ENCODE data around the gene LRRC18.

The LRRC18 gene

DNA sequence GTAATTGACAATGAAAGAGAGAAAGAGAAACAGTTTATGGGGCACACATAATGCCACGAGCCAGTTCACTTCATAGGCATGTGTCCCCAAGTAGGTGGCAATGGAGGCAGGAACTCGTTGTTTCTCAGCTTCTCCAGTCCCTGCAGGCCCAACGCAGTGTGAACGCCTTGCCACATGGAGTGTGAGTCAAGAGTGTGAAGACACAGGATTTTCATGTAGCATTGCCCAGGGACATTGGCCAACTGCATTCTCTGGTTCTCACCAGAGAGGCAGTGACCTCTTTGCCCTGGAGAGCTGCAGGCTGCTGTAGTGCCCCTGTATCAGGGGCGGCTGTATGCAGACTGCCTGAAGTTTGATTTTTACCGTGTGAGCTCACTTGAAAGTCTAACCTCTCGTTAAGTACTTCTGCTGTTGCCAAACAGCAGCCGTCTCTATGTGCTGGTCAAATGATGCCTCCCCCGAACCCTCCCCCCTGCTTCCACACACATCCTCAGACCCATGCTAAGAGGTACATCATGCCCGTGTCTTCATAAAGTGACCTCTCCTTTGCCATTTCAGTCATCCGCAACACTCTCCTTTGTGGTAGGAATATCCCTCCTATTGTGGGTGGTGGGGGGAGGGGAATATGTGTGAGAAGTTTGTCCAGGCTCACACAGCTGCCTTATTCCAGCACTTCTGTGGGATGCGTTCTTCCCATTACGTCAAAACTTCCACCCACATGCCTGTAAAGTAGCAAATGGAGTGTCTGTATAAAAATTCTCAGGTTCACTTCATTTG is 12.7 kb downstream of the LRRC18 start:
- H3K4me3 ChIP-seq (ENCODE audit: low read depth, low read length), result no peak overlapping the region
- DNase-seq (ENCODE audit: low read depth), result no peak

DNA sequence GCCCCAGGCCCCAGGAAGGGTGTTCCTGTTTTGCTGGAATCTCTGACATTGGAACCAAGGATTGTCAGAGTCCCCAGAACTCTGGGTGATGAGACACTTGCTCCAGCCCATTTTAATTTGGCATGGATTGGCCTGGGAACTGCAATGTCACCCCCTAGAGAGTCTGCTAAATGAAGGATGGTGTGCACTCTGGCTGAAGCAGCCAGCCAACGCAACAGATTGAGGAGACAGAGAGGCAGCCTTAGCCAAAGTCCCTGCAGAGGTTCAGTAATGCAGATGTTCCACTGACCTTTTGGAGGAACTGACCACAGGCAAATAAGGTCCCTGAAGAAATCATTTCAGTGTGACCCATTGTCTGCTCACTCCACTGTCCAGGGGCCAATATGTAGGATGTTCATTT is 13.4 kb downstream of the LRRC18 start:
- no peak for DNase-seq (ENCODE audit: low read depth)
- H3K4me3 ChIP-seq (ENCODE audit: low read depth, low read length), result no peak overlapping the region

DNA sequence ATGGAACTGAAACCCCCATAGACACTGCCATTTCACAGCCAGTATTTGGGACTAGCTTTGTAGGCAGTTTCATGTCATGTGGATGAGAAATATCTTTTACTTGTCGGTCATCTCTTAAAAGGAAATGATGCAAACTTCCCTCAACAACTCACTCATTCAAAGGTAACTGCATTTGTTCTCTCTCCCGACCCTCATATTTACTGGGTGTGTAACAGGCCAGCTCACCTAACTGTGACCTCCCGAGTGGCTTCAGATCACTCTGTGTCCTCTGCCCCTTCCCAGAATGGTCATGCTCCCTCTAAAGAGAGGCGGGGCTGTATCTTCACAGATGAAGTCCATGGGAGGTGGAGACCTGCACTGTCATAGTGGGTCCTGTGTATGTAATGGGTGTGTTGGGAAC is 14.7 kb downstream of the LRRC18 start:
- no peak for DNase-seq (ENCODE audit: low read depth)
- H3K4me3 ChIP-seq (ENCODE audit: low read depth, low read length), result no peak overlapping the region

DNA sequence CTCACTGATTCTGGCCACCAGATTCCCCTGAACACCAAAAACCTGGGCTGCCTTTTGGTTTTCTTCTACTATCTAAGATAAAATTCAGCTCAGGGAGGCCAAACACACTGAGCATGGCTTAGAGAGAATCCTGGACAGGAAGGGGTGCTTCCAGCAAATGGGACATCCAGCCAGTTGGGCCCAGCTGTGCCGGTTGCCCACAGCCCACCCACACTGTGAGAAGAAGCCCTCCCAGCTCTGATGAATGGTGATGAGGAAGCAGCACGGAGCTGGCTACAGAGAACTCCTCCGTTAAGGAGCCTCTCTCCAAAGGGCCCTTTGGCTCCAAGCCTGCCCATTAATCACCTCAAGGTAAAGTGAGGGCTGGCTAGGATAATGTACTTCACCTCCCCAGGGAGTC is 15.9 kb downstream of the LRRC18 start:
- H3K4me3 ChIP-seq (ENCODE audit: low read depth, low read length), result no peak overlapping the region
- DNase-seq (ENCODE audit: low read depth), result no peak

DNA sequence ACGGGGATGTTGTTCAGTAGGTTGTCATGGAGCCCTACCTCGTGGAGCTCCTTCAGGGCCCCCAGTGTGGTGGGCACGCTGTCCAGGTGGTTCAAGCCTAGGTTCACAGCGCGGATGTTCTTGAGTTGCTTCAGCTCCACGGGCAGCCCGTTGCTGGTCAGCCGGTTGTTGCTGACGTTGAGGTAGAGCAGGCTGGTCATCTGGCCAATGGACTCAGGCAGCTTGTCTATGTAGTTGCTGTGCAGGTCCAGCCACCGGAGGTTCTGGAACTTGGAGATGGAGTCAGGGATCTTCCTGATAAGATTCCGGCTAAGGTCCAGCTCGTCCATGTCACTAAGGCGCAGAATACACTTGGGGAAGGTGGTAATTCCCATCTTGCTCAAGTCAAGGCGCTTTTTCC is 26.0 kb downstream of the LRRC18 start:
- H3K4me3 ChIP-seq (ENCODE audit: low read depth, low read length), result no peak overlapping the region
- DNase-seq (ENCODE audit: low read depth), result no peak

DNA sequence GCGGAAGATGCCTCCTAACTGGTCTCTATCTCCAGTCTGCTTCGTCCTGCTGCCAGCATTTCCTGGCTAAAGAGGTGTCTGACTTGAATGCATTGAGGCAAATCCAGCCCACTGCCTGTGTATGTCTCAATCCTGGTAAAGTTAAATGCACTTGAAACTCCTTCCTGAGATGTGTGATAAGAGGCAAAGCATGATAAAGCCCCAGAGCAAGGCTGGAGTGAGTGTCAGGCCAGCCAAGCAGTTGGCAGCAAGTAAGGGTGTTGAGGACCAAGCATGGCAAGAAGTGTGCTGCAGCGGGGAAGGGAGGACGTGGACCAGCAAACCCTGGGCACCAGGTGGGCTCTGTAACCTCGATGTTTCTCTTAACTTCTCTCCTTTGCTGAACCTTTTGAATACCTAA is 29.1 kb downstream of the LRRC18 start:
- no peak for DNase-seq (ENCODE audit: low read depth)
- no peak overlapping the region for H3K4me3 ChIP-seq (ENCODE audit: low read depth, low read length)

DNA sequence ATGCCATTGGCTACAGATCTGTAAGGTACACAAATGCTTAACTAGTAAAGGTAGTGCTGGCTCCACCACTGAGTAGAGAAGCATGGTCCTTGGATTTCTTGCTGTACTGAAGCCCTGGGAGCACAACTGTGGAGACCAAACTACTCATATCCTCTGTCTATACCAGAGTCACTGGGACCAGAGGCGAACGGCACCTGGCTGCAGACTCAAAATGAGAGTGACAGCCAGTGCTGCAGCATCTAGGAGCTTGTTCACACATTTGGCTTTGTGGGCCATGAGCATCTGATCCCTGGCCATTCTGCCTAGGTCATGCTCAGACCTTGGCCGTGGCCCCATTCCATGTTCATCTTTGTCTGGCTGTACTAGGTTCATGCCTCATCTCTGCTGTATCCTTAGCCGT is 31.9 kb downstream of the LRRC18 start:
- no peak overlapping the region for H3K4me3 ChIP-seq (ENCODE audit: low read depth, low read length)
- DNase-seq (ENCODE audit: low read depth), result no peak

DNA sequence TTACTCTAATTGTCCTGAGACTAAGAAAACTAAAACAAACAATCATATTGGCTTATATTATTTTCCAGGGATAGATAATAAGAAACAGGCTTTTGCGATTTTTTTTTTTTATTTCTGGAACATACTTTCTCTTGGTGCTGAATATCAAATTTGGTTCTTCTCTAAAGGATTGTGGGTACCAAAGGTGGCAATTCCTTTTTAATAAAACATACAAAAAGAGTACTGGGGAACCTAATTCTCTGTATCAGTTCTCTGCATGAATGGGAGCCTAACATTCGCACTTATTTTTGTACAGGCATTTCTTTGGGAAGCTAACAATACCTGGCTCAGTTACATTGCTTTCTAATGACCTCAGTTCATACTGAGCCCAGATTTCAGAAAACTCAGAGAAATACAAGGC is 32.8 kb downstream of the LRRC18 start:
- DNase-seq (ENCODE audit: low read depth), result no peak
- H3K4me3 ChIP-seq (ENCODE audit: low read depth, low read length), result no peak overlapping the region

DNA sequence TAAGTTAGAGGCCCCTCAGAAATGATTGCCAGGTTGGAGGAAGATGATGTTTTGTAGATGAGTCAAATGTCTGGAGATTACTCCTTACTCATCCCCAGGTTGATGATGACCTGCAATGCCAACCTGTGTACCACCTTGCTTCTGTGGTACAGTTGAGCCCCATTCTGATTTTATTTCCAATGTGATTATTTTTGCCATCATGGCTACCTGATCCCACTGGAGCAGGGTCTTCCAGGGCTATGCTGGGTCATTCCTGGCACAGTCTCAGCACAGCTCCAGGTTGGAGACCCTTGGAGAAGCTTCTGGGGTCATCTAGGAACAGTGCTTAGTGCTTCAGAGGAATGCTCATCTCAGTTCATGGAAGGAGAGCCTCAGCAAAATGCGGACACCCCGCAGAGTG is 34.3 kb downstream of the LRRC18 start:
- no peak overlapping the region for H3K4me3 ChIP-seq (ENCODE audit: low read depth, low read length)
- no peak for DNase-seq (ENCODE audit: low read depth)

DNA sequence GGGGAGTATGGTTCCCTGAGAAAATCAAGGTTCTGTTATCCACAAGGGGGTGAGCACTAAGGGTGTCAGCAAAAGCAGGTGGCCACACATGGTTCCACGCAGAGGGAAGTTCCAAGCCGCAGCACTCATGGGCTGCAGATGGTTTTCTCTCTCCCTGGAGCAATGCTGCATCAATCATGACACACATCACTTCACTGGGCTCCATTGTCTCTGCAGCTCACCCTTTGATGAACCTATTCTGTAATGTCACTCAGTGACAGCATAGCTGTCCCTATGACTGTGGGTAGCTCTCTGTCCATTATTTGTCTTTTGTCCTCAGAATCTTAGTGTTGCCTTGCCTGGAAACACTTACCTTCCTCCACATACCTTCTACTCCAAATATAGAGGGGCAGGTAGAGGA is 34.8 kb downstream of the LRRC18 start:
- no peak overlapping the region for H3K4me3 ChIP-seq (ENCODE audit: low read depth, low read length)
- no peak for DNase-seq (ENCODE audit: low read depth)

DNA sequence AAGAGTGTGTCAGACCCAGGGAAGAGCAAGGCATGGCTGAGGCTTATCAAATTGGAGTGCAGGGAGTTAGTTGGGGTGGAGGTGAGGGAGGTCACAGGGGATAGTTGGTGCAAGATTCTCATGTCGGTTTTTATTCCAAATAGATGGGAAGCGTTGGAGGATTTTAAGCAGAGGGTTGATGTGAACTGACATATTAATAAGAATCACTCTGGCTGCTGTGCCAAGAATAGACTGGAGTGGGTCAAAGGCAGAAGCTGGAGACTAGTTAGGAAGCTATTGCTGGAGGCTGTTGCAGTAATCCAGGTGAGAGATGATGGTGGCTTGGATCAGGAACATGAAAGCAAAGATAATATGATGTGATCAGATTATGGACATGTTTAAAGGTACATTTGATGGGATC is 36.5 kb downstream of the LRRC18 start:
- H3K4me3 ChIP-seq (ENCODE audit: low read depth, low read length), result no peak overlapping the region
- no peak for DNase-seq (ENCODE audit: low read depth)

DNA sequence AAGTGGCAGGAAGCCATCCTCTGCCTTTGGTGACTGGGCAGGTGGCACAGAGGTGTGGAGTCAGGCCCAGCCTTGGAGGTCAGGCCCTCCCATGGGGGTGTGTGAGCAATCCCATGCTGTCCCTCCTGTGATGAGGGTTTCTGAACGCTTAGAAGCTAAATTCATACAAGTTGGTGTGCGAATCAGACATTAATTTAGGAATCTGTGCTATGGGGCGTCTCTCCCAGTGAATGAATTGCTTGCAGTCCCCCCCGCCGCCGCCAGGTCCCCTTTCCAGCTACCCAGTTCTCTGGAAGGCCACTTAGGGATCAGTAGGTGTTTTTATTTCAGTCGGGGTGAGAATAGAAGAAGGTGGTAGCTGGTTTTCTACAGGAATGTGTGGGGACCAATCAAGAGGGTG is 37.5 kb downstream of the LRRC18 start:
- no peak overlapping the region for H3K4me3 ChIP-seq (ENCODE audit: low read depth, low read length)
- DNase-seq (ENCODE audit: low read depth), result no peak

DNA sequence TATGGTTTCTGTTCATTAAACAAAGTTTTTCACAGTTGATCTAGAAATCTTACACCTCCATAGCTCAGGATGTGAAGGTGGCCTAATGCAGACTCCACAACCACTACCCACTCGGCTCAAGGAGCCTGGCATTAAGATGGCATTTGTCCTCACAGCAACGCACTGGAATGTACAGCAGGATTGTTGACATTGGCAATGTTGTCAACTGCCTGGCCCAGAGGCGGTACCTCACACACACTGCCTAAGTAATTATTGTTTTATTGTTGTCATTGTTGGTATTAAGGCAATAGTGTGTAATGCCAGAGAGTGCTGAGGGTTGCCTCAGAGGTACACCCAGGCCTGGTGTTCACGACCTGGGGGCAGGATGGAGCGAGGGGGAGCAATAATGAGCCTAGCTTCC is 38.3 kb downstream of the LRRC18 start:
- DNase-seq (ENCODE audit: low read depth), result no peak

DNA sequence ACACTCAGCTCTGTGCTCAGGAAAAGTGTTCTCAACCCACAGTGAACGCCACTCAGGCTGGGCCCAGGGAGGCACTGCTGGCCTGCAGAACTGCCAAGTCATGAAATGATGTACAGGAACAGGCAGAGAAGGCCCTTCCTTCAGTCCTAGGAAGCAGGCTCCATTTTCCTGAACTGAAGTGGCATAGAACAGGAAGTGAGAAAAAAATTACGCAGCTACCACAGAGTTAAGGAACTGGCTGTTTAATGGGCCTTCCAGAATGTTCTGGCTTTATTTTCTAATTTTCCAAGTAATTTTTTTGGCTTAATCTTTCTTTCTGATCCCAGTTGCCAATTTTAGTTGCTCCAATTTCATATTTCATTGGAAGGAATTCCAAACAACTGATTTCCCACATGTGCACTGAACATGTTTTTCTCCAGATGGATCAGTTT is 39.3 kb downstream of the LRRC18 start:
- H3K4me3 ChIP-seq (ENCODE audit: low read depth, low read length), result no peak overlapping the region
- DNase-seq (ENCODE audit: low read depth), result no peak

More for the DNA sequence above, 38.3 kb downstream of the LRRC18 start:
- H3K4me3 ChIP-seq (ENCODE audit: low read depth, low read length), result no peak overlapping the region

DNA sequence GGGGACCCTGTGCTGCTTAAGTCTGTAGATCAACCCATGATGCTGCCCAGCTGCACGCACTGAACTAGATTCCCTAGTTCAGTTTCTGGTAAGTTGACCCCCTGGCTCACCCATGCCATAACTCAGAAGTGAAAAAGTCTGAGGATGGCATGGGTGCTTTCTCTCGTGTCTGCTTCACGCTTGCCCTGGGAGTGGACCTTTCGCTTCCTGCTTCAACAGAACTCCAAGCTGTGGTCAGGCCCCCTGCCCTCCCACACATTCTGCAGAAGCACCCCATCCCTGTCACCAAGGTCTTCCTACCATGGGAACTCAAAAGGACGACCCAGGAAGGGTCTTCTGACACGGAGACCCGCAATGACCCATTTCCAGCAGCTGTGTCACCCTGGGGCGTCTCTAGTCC is 39.9 kb downstream of the LRRC18 start:
- DNase-seq (ENCODE audit: low read depth), result no peak
- no peak overlapping the region for H3K4me3 ChIP-seq (ENCODE audit: low read depth, low read length)

DNA sequence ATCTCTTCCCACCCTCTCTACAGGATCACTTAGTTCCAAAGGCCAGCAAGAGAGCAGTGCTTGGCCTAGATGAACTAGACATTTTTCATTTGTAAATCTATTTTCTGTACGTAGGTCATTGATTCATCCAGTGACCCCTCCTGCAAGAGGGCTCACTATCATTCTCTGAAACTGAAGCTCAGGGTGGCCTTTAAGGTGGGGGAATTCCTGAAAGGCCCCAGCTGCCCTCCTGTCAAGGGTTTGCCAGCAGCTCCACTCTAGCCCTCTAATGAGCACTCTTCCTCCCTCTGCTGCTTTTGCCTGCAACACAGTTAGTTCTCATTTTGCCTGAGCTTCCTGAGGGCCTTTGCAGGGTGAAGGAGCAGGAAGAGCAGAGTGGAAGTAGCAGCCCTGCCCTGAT is 41.2 kb downstream of the LRRC18 start:
- no peak for DNase-seq (ENCODE audit: low read depth)

DNA sequence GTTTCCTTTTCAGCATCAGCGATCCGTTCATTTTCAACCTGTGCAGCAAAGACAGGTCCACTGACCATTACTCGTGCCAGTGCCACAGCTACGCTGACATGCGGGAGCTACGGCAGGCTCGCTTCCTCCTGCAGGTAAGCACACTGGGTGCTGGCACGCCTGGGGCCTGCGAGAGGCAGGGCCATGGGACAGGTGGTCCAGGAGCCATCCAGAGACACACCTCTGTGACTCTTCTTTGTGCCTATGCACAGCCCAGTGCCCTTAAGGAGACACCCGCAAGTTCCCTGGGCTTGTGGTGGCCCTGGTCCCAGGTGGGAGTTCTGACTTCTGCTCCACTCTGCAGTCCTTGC is 42.2 kb downstream of the LRRC18 start:
- H3K4me3 ChIP-seq (ENCODE audit: low read depth, low read length), result no peak overlapping the region
- DNase-seq (ENCODE audit: low read depth), result no peak

More for the DNA sequence above, 41.2 kb downstream of the LRRC18 start:
- H3K4me3 ChIP-seq (ENCODE audit: low read depth, low read length), result no peak overlapping the region

DNA sequence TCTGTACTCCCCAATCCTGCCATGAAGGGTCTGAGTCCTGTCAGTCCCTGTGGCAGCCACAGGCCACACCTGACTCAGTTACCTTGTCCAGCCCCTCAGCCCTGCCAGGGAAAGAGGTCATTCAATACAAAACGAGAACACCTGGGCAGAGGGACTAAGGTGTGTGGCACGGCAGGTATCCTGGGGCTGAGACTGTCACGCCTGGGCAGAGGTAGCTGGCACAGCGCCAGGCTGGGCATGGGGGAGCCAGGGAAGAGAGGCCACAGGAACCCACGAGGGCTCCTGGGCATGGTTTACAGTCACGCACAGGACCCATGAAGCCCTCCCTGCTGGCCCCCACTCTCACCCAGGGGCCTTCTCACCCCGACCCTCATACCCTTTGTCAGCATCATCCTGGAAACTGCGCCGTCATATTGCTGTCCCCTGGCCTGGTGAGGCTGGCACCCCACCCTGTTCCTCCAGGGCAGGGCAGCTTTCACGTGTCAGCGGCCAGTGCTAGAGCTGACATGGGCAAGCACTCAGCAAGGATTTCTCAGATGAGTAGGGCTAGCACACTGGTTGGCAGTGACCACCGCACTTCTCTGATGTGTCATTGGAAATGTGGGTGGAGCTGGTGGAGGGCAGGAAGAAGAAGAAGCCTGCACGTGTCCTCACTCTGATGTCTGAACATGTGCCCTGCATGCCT is 42.7 kb downstream of the LRRC18 start:
- H3K4me3 ChIP-seq (ENCODE audit: low read depth, low read length), result no peak overlapping the region
- no peak for DNase-seq (ENCODE audit: low read depth)

DNA sequence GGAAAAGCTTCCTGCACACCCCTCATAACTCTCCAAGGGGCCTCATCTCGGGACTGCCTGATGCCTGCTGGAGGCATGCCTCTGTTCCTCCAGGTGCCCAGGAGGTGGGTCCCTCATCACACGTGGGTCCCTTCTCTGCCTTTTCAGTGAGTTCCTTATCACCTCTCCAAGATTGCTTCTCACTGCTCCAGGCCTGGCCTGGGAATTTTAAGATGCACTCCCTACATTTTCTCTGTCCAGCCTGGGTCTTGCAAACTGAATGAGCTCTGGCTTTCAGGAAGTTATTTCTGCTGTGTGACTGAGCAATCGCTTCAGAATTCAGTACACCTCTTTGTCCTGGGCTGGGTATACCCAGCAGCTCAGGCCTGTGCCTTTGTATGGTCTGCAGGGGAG is 43.8 kb downstream of the LRRC18 start:
- H3K4me3 ChIP-seq (ENCODE audit: low read depth, low read length), result no peak overlapping the region
- DNase-seq (ENCODE audit: low read depth), result no peak

DNA sequence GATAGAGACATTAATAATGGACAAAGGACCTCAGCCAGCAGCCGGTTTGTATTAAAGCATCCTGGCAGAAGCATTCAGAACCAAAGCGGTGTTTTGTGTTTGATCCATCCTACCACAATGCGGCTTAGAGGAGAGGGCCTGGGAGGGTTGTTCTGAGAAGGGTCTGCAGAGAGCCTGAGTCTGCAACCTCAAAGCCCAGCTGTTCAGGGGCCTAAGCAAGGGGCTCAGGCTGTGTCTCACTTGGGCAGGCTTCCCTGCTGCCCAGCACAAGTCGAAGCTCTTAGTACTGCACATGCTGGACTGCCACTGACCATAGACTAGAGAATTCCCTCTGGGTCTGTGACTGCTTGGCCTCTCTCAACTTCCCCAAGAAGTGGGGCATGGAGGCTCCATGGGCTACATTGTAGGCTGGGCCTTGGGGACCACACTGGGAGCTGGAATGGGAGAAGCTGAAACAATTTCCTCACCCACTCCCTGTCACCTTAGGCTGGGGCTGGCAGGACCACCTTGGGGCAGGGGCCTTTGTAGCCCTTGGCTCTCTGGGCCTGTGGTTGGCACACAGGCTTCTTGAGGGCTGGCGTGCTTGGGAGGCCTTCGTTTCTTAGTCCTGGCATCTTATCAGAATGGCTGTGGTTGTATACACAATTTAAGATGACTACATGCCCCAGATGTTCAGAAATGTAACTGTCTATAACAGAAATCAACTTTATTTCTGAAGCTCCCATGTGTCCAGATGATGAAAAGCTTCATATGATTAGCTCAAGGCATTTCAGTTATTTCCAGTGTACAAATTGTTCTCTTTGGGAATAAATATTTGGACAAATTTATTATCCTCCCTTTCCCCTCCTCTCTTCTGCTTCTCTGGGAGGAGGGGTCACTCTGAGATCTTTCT is 44.5 kb downstream of the LRRC18 start:
- no peak overlapping the region for H3K4me3 ChIP-seq (ENCODE audit: low read depth, low read length)
- no peak for DNase-seq (ENCODE audit: low read depth)
